ENCODE results near the gene ARL10.

GRCh38 chr5:176401281-176402205, 36.3 kb downstream of the ARL10 start:
- TF ChIP-seq CTCF (IDR thresholded peaks at IDR 0.05; ENCODE audit: low read depth, low read length, poor library complexity, severe bottlenecking): no peak
- TF ChIP-seq EZH2phosphoT487 (IDR thresholded peaks at IDR 0.05; ENCODE audit: borderline replicate concordance, low read length): no peak

Data from DOHH2 (cell line).